HFFc6 (cell line): ENCODE data around the gene LAMC1. TPM values are rescaled to one million over a fixed set of nuclear protein-coding genes. Genes with fewer than 3 reads are reported as not detected.

Experiments
- DNase-seq: peaks from one replicate; pipeline ENCODE4 v3.0.0-alpha.2; 2018
- H3K27ac Mint-ChIP-seq: 2 replicates; pipeline ENCODE4 v1.8.0; 2020; ENCODE audit warnings: mild to moderate bottlenecking, mixed read lengths
- H3K27me3 Mint-ChIP-seq: 2 replicates; pipeline ENCODE4 v1.8.0; 2021; ENCODE audit warnings: mild to moderate bottlenecking, moderate library complexity, mixed read lengths; ENCODE audit not compliant: insufficient read depth
- H3K36me3 Mint-ChIP-seq: 2 replicates; pipeline ENCODE4 v1.8.0; 2021; ENCODE audit warnings: low read depth, mixed read lengths
- H3K4me1 Mint-ChIP-seq: 2 replicates; pipeline ENCODE4 v1.8.0; 2020; ENCODE audit warnings: low read depth, mixed read lengths
- H3K4me3 Mint-ChIP-seq: 2 replicates; pipeline ENCODE4 v1.8.0; 2020; ENCODE audit warnings: mild to moderate bottlenecking, moderate library complexity, mixed read lengths
- H3K9me3 Mint-ChIP-seq: 2 replicates; pipeline ENCODE4 v1.8.0; 2020; ENCODE audit warnings: mild to moderate bottlenecking, mixed read lengths
- total RNA-seq, 6 experiments: library from RNA; stranded (reverse); fragmentation: NEBNext Ultra II Directional; extraction: Animal tissue kit (Norgen Biotek cat#: 25700); gene quantifications; 2 replicates in 1 of 6; 3 replicates in 5 of 6; pipeline ENCODE4 v1.2.3, GENCODE V29; 2021
- TF ChIP-seq, protein P1 (sequence below): fragments of 200-600 bp; sonication (generic); IDR thresholded peaks from 2 replicates; pipeline ENCODE4 v1.5.0; 2021; ENCODE audit warnings: antibody characterized with exemption, mild to moderate bottlenecking

LAMC1 gene
- total RNA-seq, 6 experiments from 2014 or later = 352 to 465 (median 393) TPM

DNA sequence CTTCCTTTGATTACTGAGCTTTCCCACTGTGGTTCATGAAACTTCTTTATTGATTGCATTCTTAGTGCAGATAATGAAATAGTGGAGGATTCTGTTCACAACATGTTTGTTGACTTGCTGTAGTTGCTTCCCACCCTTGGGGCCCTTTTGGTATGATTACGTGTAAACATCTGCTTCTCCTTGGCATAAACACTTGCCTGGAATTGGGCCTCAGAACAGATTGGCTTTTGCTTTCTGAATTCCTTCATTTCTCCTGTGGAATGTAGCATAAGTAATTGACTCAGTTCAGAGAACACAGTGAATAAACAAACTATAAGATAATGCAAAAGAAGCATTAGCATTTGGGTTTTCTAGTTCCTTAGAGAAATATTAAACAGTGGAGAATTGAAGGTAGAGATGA is 103.3 kb downstream of the LAMC1 start:
- H3K9me3 Mint-ChIP-seq = no peaks in the 10 kb centered on the region
- H3K27ac Mint-ChIP-seq = peak overlapping the region; percentile 51
- peaks cover 5% of the 10 kb centered on the region for H3K27me3 Mint-ChIP-seq
- no peak overlapping the region for H3K4me3 Mint-ChIP-seq
- TF ChIP-seq, protein P1, sequence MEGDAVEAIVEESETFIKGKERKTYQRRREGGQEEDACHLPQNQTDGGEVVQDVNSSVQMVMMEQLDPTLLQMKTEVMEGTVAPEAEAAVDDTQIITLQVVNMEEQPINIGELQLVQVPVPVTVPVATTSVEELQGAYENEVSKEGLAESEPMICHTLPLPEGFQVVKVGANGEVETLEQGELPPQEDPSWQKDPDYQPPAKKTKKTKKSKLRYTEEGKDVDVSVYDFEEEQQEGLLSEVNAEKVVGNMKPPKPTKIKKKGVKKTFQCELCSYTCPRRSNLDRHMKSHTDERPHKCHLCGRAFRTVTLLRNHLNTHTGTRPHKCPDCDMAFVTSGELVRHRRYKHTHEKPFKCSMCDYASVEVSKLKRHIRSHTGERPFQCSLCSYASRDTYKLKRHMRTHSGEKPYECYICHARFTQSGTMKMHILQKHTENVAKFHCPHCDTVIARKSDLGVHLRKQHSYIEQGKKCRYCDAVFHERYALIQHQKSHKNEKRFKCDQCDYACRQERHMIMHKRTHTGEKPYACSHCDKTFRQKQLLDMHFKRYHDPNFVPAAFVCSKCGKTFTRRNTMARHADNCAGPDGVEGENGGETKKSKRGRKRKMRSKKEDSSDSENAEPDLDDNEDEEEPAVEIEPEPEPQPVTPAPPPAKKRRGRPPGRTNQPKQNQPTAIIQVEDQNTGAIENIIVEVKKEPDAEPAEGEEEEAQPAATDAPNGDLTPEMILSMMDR = no peak
- DNase-seq = no peak
- peaks cover 43% of the 10 kb centered on the region for H3K4me1 Mint-ChIP-seq
- peaks cover 72% of the 10 kb centered on the region for H3K36me3 Mint-ChIP-seq

DNA sequence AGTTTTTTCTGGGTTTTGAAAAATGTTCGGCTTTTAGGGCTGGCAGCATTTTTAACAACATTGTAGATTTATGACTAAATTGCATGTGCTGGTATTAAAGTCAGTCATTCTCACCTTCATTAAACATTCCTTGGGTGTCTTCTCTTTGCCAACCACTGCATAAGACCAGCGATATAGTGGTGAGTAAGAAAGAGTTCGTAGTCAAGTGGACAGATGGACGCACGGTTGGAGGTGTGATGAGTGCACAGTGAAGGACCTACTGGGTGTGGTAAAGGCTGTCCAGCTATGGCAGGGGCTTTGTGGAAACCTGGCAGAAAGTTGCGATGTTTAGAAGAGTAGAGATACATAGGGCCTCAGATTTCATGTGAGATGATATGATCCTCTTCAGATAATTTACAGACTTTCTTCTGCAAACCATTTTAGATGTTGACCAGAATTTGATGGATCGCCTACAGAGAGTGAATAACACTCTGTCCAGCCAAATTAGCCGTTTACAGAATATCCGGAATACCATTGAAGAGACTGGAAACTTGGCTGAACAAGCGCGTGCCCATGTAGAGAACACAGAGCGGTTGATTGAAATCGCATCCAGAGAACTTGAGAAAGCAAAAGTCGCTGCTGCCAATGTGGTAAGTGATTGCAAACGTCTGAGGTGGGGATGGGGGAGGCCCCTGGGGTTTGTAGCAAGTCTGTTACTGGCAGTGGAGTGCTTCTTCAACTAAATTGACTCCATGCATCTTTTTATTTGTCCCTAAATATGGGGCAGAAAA is 106.9 kb downstream of the LAMC1 start:
- Mint-ChIP-seq H3K9me3 (no peaks in the 10 kb centered on the region), H3K27me3 (peaks cover 21% of the 10 kb centered on the region), H3K4me3 (peak overlapping the region; percentile 28; the same call in 1 of the 2 replicates), H3K4me1 (peaks cover 40% of the 10 kb centered on the region), H3K36me3 (peaks cover 65% of the 10 kb centered on the region), H3K27ac (peak overlapping the region; percentile 64)
- DNase-seq = no peak
- TF ChIP-seq, protein P1 = no peak

DNA sequence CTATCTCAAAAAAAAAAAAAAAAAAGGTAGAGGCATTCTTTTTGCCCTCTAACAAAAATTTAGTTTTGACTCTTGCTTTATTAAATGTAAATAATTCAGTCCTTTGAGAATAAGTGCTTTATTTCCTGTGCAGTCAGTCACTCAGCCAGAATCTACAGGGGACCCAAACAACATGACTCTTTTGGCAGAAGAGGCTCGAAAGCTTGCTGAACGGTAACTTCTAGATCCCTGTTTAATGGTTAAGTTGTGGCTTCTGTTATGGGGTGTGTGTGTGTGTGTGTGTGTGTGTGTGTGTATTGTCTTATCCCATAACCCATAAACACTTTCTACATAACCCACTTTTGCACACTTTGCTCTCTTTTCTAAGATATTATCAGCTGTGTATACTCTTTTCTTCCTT is 107.9 kb downstream of the LAMC1 start:
- H3K4me3 Mint-ChIP-seq = no peak overlapping the region
- TF ChIP-seq, protein P1 = no peak
- no peak overlapping the region for H3K27ac Mint-ChIP-seq
- no peak for DNase-seq
- H3K36me3 Mint-ChIP-seq = peaks cover 71% of the 10 kb centered on the region
- no peaks in the 10 kb centered on the region for H3K9me3 Mint-ChIP-seq
- peaks cover 47% of the 10 kb centered on the region for H3K4me1 Mint-ChIP-seq
- peaks cover 27% of the 10 kb centered on the region for H3K27me3 Mint-ChIP-seq

DNA sequence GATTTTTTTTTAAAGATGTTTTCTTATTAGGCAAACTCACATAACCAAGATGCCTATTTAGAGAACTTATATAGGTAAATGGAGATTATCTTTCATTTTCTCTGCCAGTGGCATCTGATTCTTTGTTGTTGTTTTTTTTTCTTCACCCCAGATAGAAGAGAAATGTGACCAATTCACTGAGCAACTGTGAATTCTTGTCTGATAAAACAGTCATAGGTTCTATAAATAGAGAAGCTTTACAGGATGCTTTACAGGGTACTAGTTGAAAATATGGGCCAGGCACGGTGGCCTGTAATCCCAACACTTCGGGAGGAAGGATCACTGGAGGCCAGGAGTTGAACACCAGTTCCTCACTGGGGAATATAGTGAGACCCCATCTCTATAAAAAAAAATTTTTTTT is 112.1 kb downstream of the LAMC1 start:
- TF ChIP-seq, protein P1 = no peak
- DNase-seq = no peak
- Mint-ChIP-seq H3K9me3 (no peaks in the 10 kb centered on the region), H3K27ac (peak overlapping the region; percentile 17; the same call in 1 of the 2 replicates), H3K36me3 (peaks cover 78% of the 10 kb centered on the region), H3K27me3 (peaks cover 26% of the 10 kb centered on the region), H3K4me3 (no peak overlapping the region), H3K4me1 (peaks cover 64% of the 10 kb centered on the region)

DNA sequence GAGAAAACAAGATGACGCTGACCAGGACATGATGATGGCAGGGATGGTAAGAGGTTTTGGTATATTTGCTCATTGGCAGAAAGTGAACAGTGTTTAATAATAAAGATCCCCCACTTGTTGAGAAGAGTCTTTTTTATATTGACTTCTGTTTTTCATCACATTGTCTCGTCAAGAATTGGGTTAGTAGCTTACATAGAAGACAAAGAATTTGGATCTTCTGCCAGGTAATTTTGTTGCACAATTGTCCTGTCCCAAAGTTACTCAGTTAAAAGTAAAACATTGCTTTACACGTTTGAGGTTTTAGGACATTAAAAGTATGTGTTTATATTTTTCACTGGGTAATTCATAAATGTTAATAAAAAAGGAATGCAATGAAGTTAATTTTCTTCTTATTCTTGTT is 114.6 kb downstream of the LAMC1 start:
- TF ChIP-seq, protein P1 = no peak
- DNase-seq = no peak
- H3K27ac Mint-ChIP-seq = peak overlapping the region; percentile 74
- H3K36me3 Mint-ChIP-seq = peaks cover 86% of the 10 kb centered on the region
- H3K4me1 Mint-ChIP-seq = peaks cover 75% of the 10 kb centered on the region
- no peaks in the 10 kb centered on the region for H3K9me3 Mint-ChIP-seq
- H3K27me3 Mint-ChIP-seq = peaks cover 25% of the 10 kb centered on the region
- H3K4me3 Mint-ChIP-seq = peak overlapping the region; percentile 1; the same call in 1 of the 2 replicates
